ENCODE measurements around the gene ABCC8.

- no peak for TF ChIP-seq CTCF (IDR thresholded peaks at IDR 0.05)
- no peak for TF ChIP-seq POLR2A (IDR thresholded peaks at IDR 0.05)
- no peak for TF ChIP-seq EP300 (IDR thresholded peaks at IDR 0.05)
Observed at GRCh38 chr11:17519061-17519885, 42.6 kb upstream of the ABCC8 start.

Data from ovary (tissue), 3 donors.